PC-9 (cell line): ENCODE results near the gene PYY. TPM values are rescaled to one million over a fixed set of nuclear protein-coding genes. Genes with fewer than 3 reads are reported as not detected.
"Not testable (repeated sequence)": the region's sequence is repeated elsewhere in the genome, so short reads cannot be mapped to it uniquely, and the experiment has no call there.

ENCODE experiments used
- BruUV-seq: library from RNA; stranded (reverse); fragments of 400-500 nt; replicated peaks from 2 replicates; lab custom pipeline; 2021; lab: Mats Ljungman, UMichigan
- CTCF ChIA-PET: fragments of 300-600 bp; sonication (Branson Sonifier 250); formaldehyde crosslinking; loops from one replicate; lab custom pipeline; 2022; ENCODE audit warnings: antibody characterized with exemption; lab: Charles Lee
- POLR2A ChIA-PET: fragments of 300-600 bp; sonication (Branson Sonifier 250); formaldehyde crosslinking; loops from one replicate; lab custom pipeline; 2022; ENCODE audit warnings: antibody characterized with exemption; ENCODE audit not compliant: unreplicated experiment; lab: Charles Lee
- DNase-seq, 2 experiments: peaks; one replicate each; pipeline versions ENCODE4 v3.0.0 to v3.0.0-alpha.2; 2015 to 2022; ENCODE audit warnings: mixed read lengths in 1 of 2
- H2AFZ ChIP-seq: fragments of 200-600 bp; sonication (generic); 2 replicates; pipeline ENCODE4 v1.8.1; 2017; ENCODE audit warnings: antibody characterized with exemption
- H3F3A ChIP-seq: fragments of 200-600 bp; sonication (generic); 2 replicates; pipeline ENCODE4 v1.8.1; 2017; ENCODE audit warnings: antibody characterized with exemption, mild to moderate bottlenecking, low read depth; ENCODE audit not compliant: insufficient read depth
- H3K27ac ChIP-seq: fragments of 200-600 bp; sonication (generic); 2 replicates; pipeline ENCODE4 v1.6.1; 2016; ENCODE audit warnings: mixed run types
- H3K27me3 ChIP-seq: fragments of 200-600 bp; sonication (generic); 2 replicates; pipeline ENCODE4 v1.6.1; 2016; ENCODE audit warnings: low read depth, mixed run types; ENCODE audit not compliant: insufficient read depth
- H3K36me3 ChIP-seq: fragments of 200-600 bp; sonication (generic); 2 replicates; pipeline ENCODE4 v1.6.1; 2016; ENCODE audit warnings: low read depth, mixed run types
- H3K4me1 ChIP-seq: fragments of 200-600 bp; sonication (generic); replicated peaks from 2 replicates; pipeline ENCODE4 v1.6.1; 2016; ENCODE audit warnings: mixed run types; ENCODE audit not compliant: insufficient read depth
- H3K4me2 ChIP-seq: fragments of 200-600 bp; sonication (generic); 2 replicates; pipeline ENCODE4 v1.6.1; 2017; ENCODE audit warnings: mixed run types
- H3K4me3 ChIP-seq: fragments of 200-600 bp; sonication (generic); 2 replicates; pipeline ENCODE4 v1.6.1; 2016; ENCODE audit warnings: mixed run types
- H3K79me2 ChIP-seq: fragments of 200-600 bp; sonication (generic); 2 replicates; pipeline ENCODE4 v1.6.1; 2017; ENCODE audit warnings: low read depth, mixed run types
- H3K9me2 ChIP-seq: fragments of 200-600 bp; sonication (generic); 2 replicates; pipeline ENCODE4 v1.8.1; 2017; ENCODE audit warnings: mild to moderate bottlenecking; ENCODE audit not compliant: insufficient read depth
- H3K9me3 ChIP-seq: fragments of 200-600 bp; sonication (generic); 2 replicates; pipeline ENCODE4 v1.8.1; 2016; ENCODE audit warnings: low read depth; ENCODE audit not compliant: insufficient read depth
- H4K20me1 ChIP-seq: fragments of 200-600 bp; sonication (generic); 2 replicates; pipeline ENCODE4 v1.8.1; 2017; ENCODE audit not compliant: insufficient read depth
- EZH2 ChIP-seq: fragments of 200-600 bp; sonication (generic); IDR thresholded peaks from 2 replicates; pipeline ENCODE4 v1.8.0; 2017; ENCODE audit warnings: antibody characterized with exemption, low read depth
- intact Hi-C: fragments of 100-400 bp; cut with micrococcal nuclease; formaldehyde crosslinking; loops from one replicate; pipeline ENCODE4 v1.10.0; 2022; ENCODE audit not compliant: unreplicated experiment
- total RNA-seq: library from RNA; stranded (reverse); gene quantifications from 2 replicates; pipeline ENCODE4 v1.2.3, GENCODE V29; 2021
- TF ChIP-seq, protein P1 (sequence below): fragments of 200-600 bp; sonication (generic); conservative IDR thresholded peaks from 2 replicates; pipeline ENCODE4 v1.6.1; 2017; ENCODE audit warnings: mixed run types, antibody characterized with exemption, mild to moderate bottlenecking, moderate library complexity

Gene PYY
- total RNA-seq, 1 experiment from 2014 or later, result not detected

DNA sequence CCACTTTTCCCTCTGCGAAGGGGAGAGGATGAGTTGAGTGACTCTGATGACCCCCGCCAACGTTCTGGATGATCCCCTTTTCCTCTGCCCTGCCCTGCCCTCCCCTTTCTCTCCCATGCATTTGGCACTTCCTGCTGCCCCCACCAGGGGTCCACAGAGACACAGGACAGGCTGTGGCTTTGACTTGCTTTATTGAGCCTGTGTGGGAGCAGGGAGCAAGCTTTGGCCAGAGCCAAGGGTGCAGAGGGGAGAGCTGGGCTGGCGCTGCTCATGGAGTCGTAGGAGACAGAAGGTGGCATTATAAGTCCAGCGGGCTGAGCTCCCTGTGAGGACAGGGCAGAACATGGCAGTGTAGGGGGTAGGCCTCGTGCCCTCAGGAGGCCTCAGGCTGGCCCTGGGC lies 13.1 kb downstream of the PYY start:
- Histone ChIP-seq H2AFZ (no peak overlapping the region), H3K27ac (no peak overlapping the region), H3K4me1 (no peaks in the 10 kb centered on the region), H3F3A (no peaks in the 10 kb centered on the region), H4K20me1 (no peaks in the 10 kb centered on the region), H3K79me2 (no peaks in the 10 kb centered on the region), H3K27me3 (peaks cover 6% of the 10 kb centered on the region), H3K9me2 (no peaks in the 10 kb centered on the region), H3K4me3 (no peak overlapping the region), H3K36me3 (no peaks in the 10 kb centered on the region), H3K4me2 (no peak overlapping the region), H3K9me3 (no peaks in the 10 kb centered on the region)
- no TSS peak for BruUV-seq
- intact Hi-C loops, result loop anchor here (5.0 kb wide), 1 partner anchor 392 kb away; no protein-coding TSS in a partner anchor
- CTCF ChIA-PET, result no interaction called here
- no peak for TF ChIP-seq EZH2
- TF ChIP-seq, protein P1, sequence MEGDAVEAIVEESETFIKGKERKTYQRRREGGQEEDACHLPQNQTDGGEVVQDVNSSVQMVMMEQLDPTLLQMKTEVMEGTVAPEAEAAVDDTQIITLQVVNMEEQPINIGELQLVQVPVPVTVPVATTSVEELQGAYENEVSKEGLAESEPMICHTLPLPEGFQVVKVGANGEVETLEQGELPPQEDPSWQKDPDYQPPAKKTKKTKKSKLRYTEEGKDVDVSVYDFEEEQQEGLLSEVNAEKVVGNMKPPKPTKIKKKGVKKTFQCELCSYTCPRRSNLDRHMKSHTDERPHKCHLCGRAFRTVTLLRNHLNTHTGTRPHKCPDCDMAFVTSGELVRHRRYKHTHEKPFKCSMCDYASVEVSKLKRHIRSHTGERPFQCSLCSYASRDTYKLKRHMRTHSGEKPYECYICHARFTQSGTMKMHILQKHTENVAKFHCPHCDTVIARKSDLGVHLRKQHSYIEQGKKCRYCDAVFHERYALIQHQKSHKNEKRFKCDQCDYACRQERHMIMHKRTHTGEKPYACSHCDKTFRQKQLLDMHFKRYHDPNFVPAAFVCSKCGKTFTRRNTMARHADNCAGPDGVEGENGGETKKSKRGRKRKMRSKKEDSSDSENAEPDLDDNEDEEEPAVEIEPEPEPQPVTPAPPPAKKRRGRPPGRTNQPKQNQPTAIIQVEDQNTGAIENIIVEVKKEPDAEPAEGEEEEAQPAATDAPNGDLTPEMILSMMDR, result peak; percentile 61
- POLR2A ChIA-PET, result no interaction called here
- peak in 1 of 2 experiments; percentile 27 for DNase-seq

DNA sequence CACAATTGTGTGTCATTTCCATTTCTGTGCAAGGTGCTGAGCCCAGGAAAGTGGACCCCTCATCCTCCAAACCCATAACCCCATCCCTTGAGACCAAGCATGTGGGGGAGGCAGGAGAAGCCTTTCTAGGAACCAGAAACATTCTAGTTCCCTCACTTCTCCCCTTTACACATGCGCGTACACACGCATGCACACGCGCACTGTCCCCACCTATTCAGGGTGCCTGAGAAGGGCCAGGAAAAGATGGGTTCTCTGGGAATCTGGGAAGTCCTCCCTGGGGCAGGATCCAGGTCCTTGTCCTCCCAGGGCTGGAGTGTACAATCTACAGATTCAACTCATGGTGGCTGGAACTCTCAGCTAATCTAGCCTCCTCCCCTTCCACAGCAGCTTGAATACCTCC lies 13.9 kb downstream of the PYY start:
- H3K27me3 ChIP-seq, result peaks cover 6% of the 10 kb centered on the region
- no peak for DNase-seq
- H2AFZ ChIP-seq, result no peak overlapping the region
- no peaks in the 10 kb centered on the region for H3K9me3 ChIP-seq
- H3K4me2 ChIP-seq, result no peak overlapping the region
- BruUV-seq, result no TSS peak
- TF ChIP-seq EZH2, result no peak
- TF ChIP-seq, protein P1, result no peak
- no peak overlapping the region for H3K27ac ChIP-seq
- no peaks in the 10 kb centered on the region for H3K4me1 ChIP-seq
- intact Hi-C loops, result loop anchor here (5.0 kb wide), 1 partner anchor 392 kb away; no protein-coding TSS in a partner anchor
- H3K9me2 ChIP-seq, result no peaks in the 10 kb centered on the region
- no peaks in the 10 kb centered on the region for H3K79me2 ChIP-seq
- H3K36me3 ChIP-seq, result no peaks in the 10 kb centered on the region
- ChIA-PET CTCF (no interaction called here), POLR2A (no interaction called here)
- no peaks in the 10 kb centered on the region for H3F3A ChIP-seq
- no peak overlapping the region for H3K4me3 ChIP-seq
- no peaks in the 10 kb centered on the region for H4K20me1 ChIP-seq

- POLR2A ChIA-PET, H3K4me2 ChIP-seq, DNase-seq, H3K27ac ChIP-seq, H3K9me2 ChIP-seq, H3K27me3 ChIP-seq, H3K36me3 ChIP-seq, H2AFZ ChIP-seq, BruUV-seq, H3K4me1 ChIP-seq, H3F3A ChIP-seq, H4K20me1 ChIP-seq, H3K4me3 ChIP-seq, H3K79me2 ChIP-seq, CTCF ChIA-PET, H3K9me3 ChIP-seq, intact Hi-C loops: not testable (repeated sequence)
Observed at GRCh38 chr17:43939452-43939851, 14.3 kb downstream of the PYY start.

DNA sequence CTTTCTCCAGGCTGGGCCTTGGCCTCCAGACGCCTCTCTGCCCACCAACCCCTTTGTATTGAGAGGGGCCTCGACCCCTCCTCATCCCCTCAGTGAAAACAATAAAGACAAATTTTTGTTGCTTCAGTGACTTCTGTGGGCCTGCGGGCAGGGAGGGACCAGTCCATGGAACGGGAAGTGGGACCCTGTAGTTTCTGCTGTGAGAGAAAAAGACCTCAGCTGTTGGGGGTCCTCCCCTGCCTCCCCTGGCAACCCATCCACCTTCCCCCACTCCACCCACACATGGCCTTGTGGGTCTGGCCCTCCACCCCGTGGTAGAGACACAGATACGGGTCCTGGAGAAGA lies 14.9 kb downstream of the PYY start:
- ChIA-PET CTCF (no interaction called here), POLR2A (no interaction called here)
- no peaks in the 10 kb centered on the region for H4K20me1 ChIP-seq
- TF ChIP-seq EZH2, result no peak
- TF ChIP-seq, protein P1, result no peak
- no peaks in the 10 kb centered on the region for H3F3A ChIP-seq
- H3K9me3 ChIP-seq, result no peaks in the 10 kb centered on the region
- no peak overlapping the region for H3K27ac ChIP-seq
- H3K9me2 ChIP-seq, result no peaks in the 10 kb centered on the region
- no peak overlapping the region for H2AFZ ChIP-seq
- no peaks in the 10 kb centered on the region for H3K79me2 ChIP-seq
- no peaks in the 10 kb centered on the region for H3K36me3 ChIP-seq
- H3K4me1 ChIP-seq, result no peaks in the 10 kb centered on the region
- intact Hi-C loops, result no loop called here
- H3K4me3 ChIP-seq, result no peak overlapping the region
- peaks cover 7% of the 10 kb centered on the region for H3K27me3 ChIP-seq
- no TSS peak for BruUV-seq
- DNase-seq, result no peak
- no peak overlapping the region for H3K4me2 ChIP-seq
